Lung (tissue), 12 donors: ENCODE data around the gene ABCC9. TPM values are rescaled to one million over a fixed set of nuclear protein-coding genes. Genes with fewer than 3 reads are reported as not detected.

ENCODE experiments used
- ATAC-seq: fragments of 200-7000 bp; cut with Tn5 transposase; one replicate; pipeline ENCODE4 v1.9.1; 2020; ENCODE audit warnings: moderate number of reproducible peaks; ENCODE audit not compliant: insufficient read depth, low FRiP score
- DNase-seq, 3 donors: peaks; one replicate each; pipeline ENCODE4 v3.0.0-alpha.2; 2013 to 2017
- H3K27ac ChIP-seq, 2 donors: one replicate each; pipeline ENCODE4 v1.5.1; 2013; ENCODE audit warnings: mild to moderate bottlenecking in 2 of 2, moderate library complexity in 2 of 2, control low read depth in 1 of 2, inconsistent platforms in 1 of 2, low read depth in 1 of 2, low read length in 1 of 2
- H3K27me3 ChIP-seq, 3 donors: one replicate each; pipeline ENCODE4 v1.5.1; 2013; ENCODE audit warnings: low read length in 2 of 3; ENCODE audit not compliant: control insufficient read depth in 3 of 3, insufficient read depth in 3 of 3
- H3K36me3 ChIP-seq, 4 donors: one replicate each; pipeline ENCODE4 v1.5.1; 2013; ENCODE audit warnings: low read length in 4 of 4, mild to moderate bottlenecking in 1 of 4, moderate library complexity in 1 of 4; ENCODE audit not compliant: control insufficient read depth in 4 of 4, insufficient read depth in 4 of 4
- H3K4me1 ChIP-seq, 5 donors: one replicate each; pipeline ENCODE4 v1.5.1; 2013; ENCODE audit warnings: low read length in 5 of 5, mild to moderate bottlenecking in 2 of 5, moderate library complexity in 1 of 5; ENCODE audit not compliant: control insufficient read depth in 5 of 5, insufficient read depth in 5 of 5
- H3K4me3 ChIP-seq: one replicate; pipeline ENCODE4 v1.5.1; 2013; ENCODE audit warnings: mild to moderate bottlenecking, control low read depth, moderate library complexity
- H3K9ac ChIP-seq, 2 donors: one replicate each; pipeline ENCODE4 v1.5.1; 2013; ENCODE audit warnings: low read length in 2 of 2, control low read depth in 1 of 2; ENCODE audit not compliant: insufficient read depth in 1 of 2
- H3K9me3 ChIP-seq, 4 donors: one replicate each; pipeline ENCODE4 v1.5.1; 2013; ENCODE audit warnings: low read length in 3 of 4, mild to moderate bottlenecking in 1 of 4, moderate library complexity in 1 of 4; ENCODE audit not compliant: control insufficient read depth in 4 of 4, insufficient read depth in 3 of 4
- WGBS, 2 donors: extraction: QIAGEN DNeasy Blood & Tissue Kit; methylation state at CpG; one replicate each; pipeline ENCODE4 v1.1.7; 2013; 5-methylcytosine and 5-hydroxymethylcytosine counted together
- polyA plus RNA-seq, 2 donors: library from polyadenylated mRNA; stranded (reverse); fragments of 200-250 nt; gene quantifications; one replicate each; pipeline ENCODE4 v1.2.1, GENCODE V29; 2013
- total RNA-seq, 2 donors: library from RNA; depleted of rRNA in 1 of 2; stranded (reverse); fragments of >200 nt in 1 of 2; gene quantifications; one replicate each; pipeline ENCODE4 v1.2.1, GENCODE V29; 2014 to 2021
- TF ChIP-seq, protein P1 (sequence below): IDR thresholded peaks from 2 replicates; pipeline ENCODE4 v1.5.1; 2012; ENCODE audit warnings: mild to moderate bottlenecking; ENCODE audit errors: control extremely low read depth, extremely low read depth
- donor health status: control.
- donor health status: control.
- donor health status: Bipolar disorder and iron deficiency.
- donor health status: healthy.
- donor health status: DM: yes; HTN: yes; CAD: no.

ABCC9 gene
- total and polyA plus RNA-seq, 4 donors: 2.5 to 33.4 (median 7.7) TPM

DNA sequence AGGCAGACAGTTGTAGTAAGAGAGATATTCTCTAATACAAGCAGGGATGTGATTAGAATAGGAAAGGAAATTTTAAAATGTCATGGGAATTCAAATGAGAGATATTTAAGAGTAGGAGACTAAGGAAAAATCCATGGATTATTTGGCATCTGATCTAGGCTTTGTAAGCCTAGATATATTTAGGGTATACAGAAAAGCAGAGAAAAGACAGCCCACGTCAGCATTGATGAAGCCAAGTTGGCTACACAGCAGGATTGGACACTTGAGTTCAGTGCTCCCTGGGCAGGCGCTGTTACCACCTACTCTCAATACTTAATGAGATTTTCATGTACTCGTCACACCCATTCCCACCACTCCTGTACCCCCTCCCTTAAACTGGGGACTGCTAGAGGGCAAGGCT lies 165.1 kb downstream of the ABCC9 start:
- peak in 2 of 3 donors; percentile 49 to 66 for DNase-seq
- no peak for ATAC-seq
- Histone ChIP-seq H3K4me3 (no peak overlapping the region), H3K27ac (peak overlapping the region; percentile 3 to 49), H3K9me3 (no peaks in the 10 kb centered on the region), H3K36me3 (no peaks in the 10 kb centered on the region), H3K27me3 (no peaks in the 10 kb centered on the region), H3K9ac (no peak overlapping the region), H3K4me1 (peaks cover 0 to 29% (median 3%) of the 10 kb centered on the region in 5 donors)
- 55 to 67% methylated on average over 3 of the region's 3 CpGs for WGBS, 2 donors
- TF ChIP-seq, protein P1, sequence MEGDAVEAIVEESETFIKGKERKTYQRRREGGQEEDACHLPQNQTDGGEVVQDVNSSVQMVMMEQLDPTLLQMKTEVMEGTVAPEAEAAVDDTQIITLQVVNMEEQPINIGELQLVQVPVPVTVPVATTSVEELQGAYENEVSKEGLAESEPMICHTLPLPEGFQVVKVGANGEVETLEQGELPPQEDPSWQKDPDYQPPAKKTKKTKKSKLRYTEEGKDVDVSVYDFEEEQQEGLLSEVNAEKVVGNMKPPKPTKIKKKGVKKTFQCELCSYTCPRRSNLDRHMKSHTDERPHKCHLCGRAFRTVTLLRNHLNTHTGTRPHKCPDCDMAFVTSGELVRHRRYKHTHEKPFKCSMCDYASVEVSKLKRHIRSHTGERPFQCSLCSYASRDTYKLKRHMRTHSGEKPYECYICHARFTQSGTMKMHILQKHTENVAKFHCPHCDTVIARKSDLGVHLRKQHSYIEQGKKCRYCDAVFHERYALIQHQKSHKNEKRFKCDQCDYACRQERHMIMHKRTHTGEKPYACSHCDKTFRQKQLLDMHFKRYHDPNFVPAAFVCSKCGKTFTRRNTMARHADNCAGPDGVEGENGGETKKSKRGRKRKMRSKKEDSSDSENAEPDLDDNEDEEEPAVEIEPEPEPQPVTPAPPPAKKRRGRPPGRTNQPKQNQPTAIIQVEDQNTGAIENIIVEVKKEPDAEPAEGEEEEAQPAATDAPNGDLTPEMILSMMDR: no peak

DNA sequence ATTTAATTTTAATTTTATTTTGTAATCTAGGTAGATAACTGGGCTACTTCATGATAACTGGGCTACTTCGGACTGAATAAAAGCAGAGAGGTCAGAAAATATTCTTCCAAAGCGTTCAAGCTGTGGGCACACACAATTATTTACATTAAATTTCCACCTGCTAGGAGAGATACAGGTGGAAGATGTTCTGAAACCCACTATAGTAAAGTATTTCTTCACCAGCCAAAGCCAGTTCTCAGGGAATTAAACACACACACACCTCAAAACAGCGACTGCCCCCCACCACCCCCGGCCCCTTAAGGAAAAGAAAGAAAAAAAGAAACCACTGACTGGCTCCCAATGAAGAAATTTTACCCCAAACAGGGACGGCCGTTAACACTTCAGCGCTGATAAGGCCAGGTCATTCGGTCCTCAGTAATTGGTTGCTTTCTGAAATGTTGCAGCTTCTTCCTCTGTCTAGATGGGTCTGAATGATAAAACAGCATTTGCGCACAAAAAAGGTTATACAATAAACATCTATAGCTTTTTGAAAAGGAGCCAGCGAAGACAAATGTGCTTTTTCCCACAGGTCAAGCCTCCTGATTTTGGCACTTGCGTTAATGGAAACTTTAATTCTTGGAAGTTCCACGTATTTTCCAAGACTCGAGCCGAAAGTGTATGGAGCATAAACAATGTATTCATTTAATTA lies 165.9 kb downstream of the ABCC9 start:
- Histone ChIP-seq H3K27ac (peak overlapping the region; percentile 79 to 99), H3K36me3 (peaks cover 0 to 3% (median 0%) of the 10 kb centered on the region in 4 donors), H3K27me3 (no peaks in the 10 kb centered on the region), H3K4me1 (peaks cover 0 to 29% (median 3%) of the 10 kb centered on the region in 5 donors), H3K4me3 (no peak overlapping the region), H3K9ac (peak overlapping the region; percentile 28 to 86), H3K9me3 (no peaks in the 10 kb centered on the region)
- 10 to 23% methylated on average over 14 of the region's 14 CpGs for WGBS, 2 donors
- ATAC-seq (no peak), DNase-seq (peak; percentile 65 to 95 (median 92))
- TF ChIP-seq, protein P1: no peak

DNA sequence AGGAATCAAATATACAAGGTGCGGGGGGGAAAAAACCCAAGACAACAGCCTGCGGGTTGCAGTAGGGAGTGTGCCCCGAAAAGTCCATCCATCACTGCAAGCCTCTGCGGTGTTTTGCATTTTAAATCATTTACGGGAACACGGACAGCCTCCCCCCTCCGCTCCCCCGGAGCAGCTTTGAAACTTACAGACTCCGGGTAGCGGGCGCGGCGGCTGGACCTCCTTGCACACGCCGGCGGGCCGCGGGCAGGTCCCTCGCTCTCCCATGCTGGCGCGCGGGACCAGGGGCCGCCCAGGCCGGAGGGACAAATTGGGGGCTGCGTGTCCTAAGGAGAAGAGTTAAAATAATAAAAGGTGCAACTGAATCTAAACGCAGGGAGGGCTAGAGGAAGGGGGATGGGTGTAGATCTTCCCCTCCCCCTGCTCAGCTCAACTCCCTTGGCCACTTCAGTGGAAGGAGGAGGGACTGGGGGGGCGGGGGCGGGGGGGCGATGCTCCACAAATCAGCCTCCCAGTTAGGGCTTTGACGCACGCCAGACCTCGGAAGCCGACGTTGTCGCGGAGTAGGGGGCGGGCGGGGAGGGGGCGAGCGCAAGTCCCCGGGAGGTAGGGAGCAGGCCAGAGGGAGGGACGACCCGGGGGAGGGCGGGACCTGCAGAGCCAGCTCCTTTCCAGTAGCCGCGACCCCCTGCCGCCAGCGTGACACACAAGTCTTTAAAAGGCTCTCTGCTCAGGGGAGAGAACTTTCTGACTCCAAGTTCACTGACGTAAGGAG lies 166.7 kb downstream of the ABCC9 start, which contains the start of gene KCNJ8:
TSS of gene KCNJ8 (minus strand) at position 349 of the 775 bp plus-strand sequence. CDS start 1,090 bp downstream, outside the sequence.
- Histone ChIP-seq H3K9ac (peak within 1 kb of the TSS; percentile 28 to 86), H3K4me1 (peaks cover 0 to 29% (median 2%) of the 10 kb centered on the region in 5 donors), H3K9me3 (no peaks in the 10 kb centered on the region), H3K27ac (peak within 1 kb of the TSS; percentile 79 to 99), H3K36me3 (peaks cover 0 to 3% (median 0%) of the 10 kb centered on the region in 4 donors), H3K27me3 (no peaks in the 10 kb centered on the region), H3K4me3 (peak within 1 kb of the TSS; percentile 35)
- ATAC-seq: peak; percentile 65
- 1 to 2% methylated on average over 31 to 49 of the region's 49 CpGs for WGBS, 2 donors
- TF ChIP-seq, protein P1: no peak
- DNase-seq: peak; percentile 87 to 92 (median 91)
